ENCODE measurements around the gene DPYD. TPM values are rescaled to one million over a fixed set of nuclear protein-coding genes. Genes with fewer than 3 reads are reported as not detected.

DPYD gene
- total and polyA plus RNA-seq, 9 of the 15 experiments (the other 6 are each of a cell fraction or from before 2014, with no cell fraction given) = 0.03 to 0.25 (median 0.08) TPM; not detected in 2

- no peak for TF ChIP-seq CHAMP1 (IDR thresholded peaks at IDR 0.05)
- TF ChIP-seq RUNX1 (IDR thresholded peaks at IDR 0.05; ENCODE audit: low read depth) = no peak
- TF ChIP-seq HMBOX1 (IDR thresholded peaks at IDR 0.05) = no peak
- TF ChIP-seq MEF2A (IDR thresholded peaks at IDR 0.05; ENCODE audit: control insufficient read depth, low read depth, low read length) = no peak
- TF ChIP-seq TCFL5 (CRISPR knock-in tag; conservative IDR thresholded peaks at IDR 0.05) = no peak
These were observed 243.1 kb downstream of the DPYD start (continued) for GRCh38 chr1:97677702-97678101.

GRCh38 chr1:97674517-97674916 lies 246.3 kb downstream of the DPYD start:
- Histone ChIP-seq H3K9me3 (replicated peaks; ENCODE audit: control insufficient read depth, insufficient read depth, low read depth, low read length) (no peaks in the 10 kb centered on the region), H3K4me3 (no peak overlapping the region), H3K4me2 (ENCODE audit: insufficient read depth, low read length) (no peak overlapping the region), H4K20me1 (replicated peaks; ENCODE audit: control insufficient read depth, insufficient read depth, low read length) (no peaks in the 10 kb centered on the region), H2AFZ (ENCODE audit: low read depth, low read length) (no peak overlapping the region), H3K4me1 (replicated peaks in 1 of 2; ENCODE audit: control insufficient read depth in 2 of 2, insufficient read depth in 2 of 2, low read length in 2 of 2) (no peaks in the 10 kb centered on the region), H3K36me3 (ENCODE audit: control insufficient read depth, insufficient read depth, low read length) (no peaks in the 10 kb centered on the region), H3K9me1 (ENCODE audit: control insufficient read depth, insufficient read depth, low read length) (no peaks in the 10 kb centered on the region), H3K27me3 (ENCODE audit: control insufficient read depth in 2 of 2, insufficient read depth in 2 of 2, low read length in 2 of 2) (no peaks in the 10 kb centered on the region), H3K9ac (ENCODE audit: insufficient read depth in 1 of 2, low read depth in 2 of 2, low read length in 2 of 2) (no peak overlapping the region), H3K27ac (ENCODE audit: extremely low read depth, low read depth, low read length) (no peak overlapping the region), H3K79me2 (ENCODE audit: control insufficient read depth, insufficient read depth, low read length) (no peaks in the 10 kb centered on the region)
- ATAC-seq (no peak), FAIRE-seq (no peak), DNase-seq (ENCODE audit: extremely low read depth in 1 of 4, low spot score in 3 of 4) (no peak)
- CTCF ChIA-PET (ENCODE audit: low intra/inter-chr PET ratio) = no interaction called here
- no TSS peak for BruUV-seq (replicated peaks)
- intact Hi-C loops (cut with micrococcal nuclease) (no loop called here), in situ Hi-C loops (cut with MboI) (no loop called here)
- 0% methylated on average over 4 of the region's 4 CpGs for WGBS (ENCODE audit: insufficient coverage, low coverage, missing lambda C conversion rate)
- POLR2A ChIA-PET = no interaction called here
- no peak for TF ChIP-seq ILK (tag; IDR thresholded peaks at IDR 0.05; ENCODE audit: borderline replicate concordance, low read depth)
- no peak for TF ChIP-seq ZBTB5 (IDR thresholded peaks at IDR 0.05)
- TF ChIP-seq MBD2 (IDR thresholded peaks at IDR 0.05; ENCODE audit: borderline replicate concordance, low read depth) = no peak
- no peak for TF ChIP-seq ZNF224 (CRISPR knock-in tag; IDR thresholded peaks at IDR 0.05)
- no peak for TF ChIP-seq ZNF280B (CRISPR knock-in tag; IDR thresholded peaks at IDR 0.05)
- no peak for TF ChIP-seq CBFB (CRISPR knock-in tag; IDR thresholded peaks at IDR 0.05)
- no peak for TF ChIP-seq PCBP2 (IDR thresholded peaks at IDR 0.05; ENCODE audit: low read depth, low read length, poor library complexity, severe bottlenecking)
